Measurements from ENCODE around the gene ANAPC16. TPM values are rescaled to one million over a fixed set of nuclear protein-coding genes. Genes with fewer than 3 reads are reported as not detected.

The ANAPC16 gene
- total and polyA plus RNA-seq, 4 donors, result 67.9 to 138 (median 91.4) TPM

GRCh38 chr10:72234560-72235095 lies 18.8 kb downstream of the ANAPC16 start:
- TF ChIP-seq, protein P1, sequence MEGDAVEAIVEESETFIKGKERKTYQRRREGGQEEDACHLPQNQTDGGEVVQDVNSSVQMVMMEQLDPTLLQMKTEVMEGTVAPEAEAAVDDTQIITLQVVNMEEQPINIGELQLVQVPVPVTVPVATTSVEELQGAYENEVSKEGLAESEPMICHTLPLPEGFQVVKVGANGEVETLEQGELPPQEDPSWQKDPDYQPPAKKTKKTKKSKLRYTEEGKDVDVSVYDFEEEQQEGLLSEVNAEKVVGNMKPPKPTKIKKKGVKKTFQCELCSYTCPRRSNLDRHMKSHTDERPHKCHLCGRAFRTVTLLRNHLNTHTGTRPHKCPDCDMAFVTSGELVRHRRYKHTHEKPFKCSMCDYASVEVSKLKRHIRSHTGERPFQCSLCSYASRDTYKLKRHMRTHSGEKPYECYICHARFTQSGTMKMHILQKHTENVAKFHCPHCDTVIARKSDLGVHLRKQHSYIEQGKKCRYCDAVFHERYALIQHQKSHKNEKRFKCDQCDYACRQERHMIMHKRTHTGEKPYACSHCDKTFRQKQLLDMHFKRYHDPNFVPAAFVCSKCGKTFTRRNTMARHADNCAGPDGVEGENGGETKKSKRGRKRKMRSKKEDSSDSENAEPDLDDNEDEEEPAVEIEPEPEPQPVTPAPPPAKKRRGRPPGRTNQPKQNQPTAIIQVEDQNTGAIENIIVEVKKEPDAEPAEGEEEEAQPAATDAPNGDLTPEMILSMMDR (IDR thresholded peaks at IDR 0.05; ENCODE audit: control extremely low read depth, extremely low read depth), result no peak
- DNase-seq, result no peak
- ATAC-seq (ENCODE audit: insufficient read depth, low FRiP score), result no peak
- Histone ChIP-seq H3K36me3 (ENCODE audit: control insufficient read depth in 4 of 4, insufficient read depth in 4 of 4, low read length in 4 of 4) (peaks cover 17 to 26% (median 21%) of the 10 kb centered on the region in 4 donors), H3K27ac (ENCODE audit: low read depth in 1 of 2, low read length in 1 of 2) (no peak overlapping the region), H3K4me1 (ENCODE audit: control insufficient read depth in 5 of 5, insufficient read depth in 5 of 5, low read length in 5 of 5) (peaks cover 0 to 3% (median 0%) of the 10 kb centered on the region in 5 donors), H3K9ac (ENCODE audit: insufficient read depth in 1 of 2, low read length in 2 of 2) (no peak overlapping the region), H3K9me3 (ENCODE audit: control insufficient read depth in 4 of 4, insufficient read depth in 3 of 4, low read length in 3 of 4) (no peaks in the 10 kb centered on the region), H3K4me3 (no peak overlapping the region), H3K27me3 (ENCODE audit: control insufficient read depth in 3 of 3, insufficient read depth in 3 of 3, low read length in 2 of 3) (no peaks in the 10 kb centered on the region)
- 89 to 91% methylated on average over 6 of the region's 6 CpGs for WGBS, 2 donors

GRCh38 chr10:72235544-72236279 lies 19.9 kb downstream of the ANAPC16 start:
- H3K9me3 ChIP-seq (ENCODE audit: control insufficient read depth in 4 of 4, insufficient read depth in 3 of 4, low read length in 3 of 4), result no peaks in the 10 kb centered on the region
- no peaks in the 10 kb centered on the region for H3K27me3 ChIP-seq (ENCODE audit: control insufficient read depth in 3 of 3, insufficient read depth in 3 of 3, low read length in 2 of 3)
- H3K27ac ChIP-seq (ENCODE audit: low read depth in 1 of 2, low read length in 1 of 2), result peak overlapping the region in 1 of 2 donors; percentile 42
- ATAC-seq (ENCODE audit: insufficient read depth, low FRiP score) (no peak), DNase-seq (no peak)
- no peak overlapping the region for H3K4me3 ChIP-seq
- H3K4me1 ChIP-seq (ENCODE audit: control insufficient read depth in 5 of 5, insufficient read depth in 5 of 5, low read length in 5 of 5), result peaks cover 0 to 1% (median 0%) of the 10 kb centered on the region in 5 donors
- H3K36me3 ChIP-seq (ENCODE audit: control insufficient read depth in 4 of 4, insufficient read depth in 4 of 4, low read length in 4 of 4), result peaks cover 15 to 25% (median 19%) of the 10 kb centered on the region in 4 donors
- TF ChIP-seq, protein P1 (IDR thresholded peaks at IDR 0.05; ENCODE audit: control extremely low read depth, extremely low read depth), result no peak
- no peak overlapping the region for H3K9ac ChIP-seq (ENCODE audit: insufficient read depth in 1 of 2, low read length in 2 of 2)
- WGBS, 2 donors, result 92% methylated on average over 6 of the region's 6 CpGs

GRCh38 chr10:72238392-72239175 lies 22.8 kb downstream of the ANAPC16 start:
- TF ChIP-seq, protein P1 (IDR thresholded peaks at IDR 0.05; ENCODE audit: control extremely low read depth, extremely low read depth), result no peak
- no peak overlapping the region for H3K9ac ChIP-seq (ENCODE audit: insufficient read depth in 1 of 2, low read length in 2 of 2)
- H3K4me3 ChIP-seq, result no peak overlapping the region
- 95 to 99% methylated on average over 13 of the region's 13 CpGs for WGBS, 2 donors
- DNase-seq (no peak), ATAC-seq (ENCODE audit: insufficient read depth, low FRiP score) (no peak)
- H3K27ac ChIP-seq (ENCODE audit: low read depth in 1 of 2, low read length in 1 of 2), result no peak overlapping the region
- no peaks in the 10 kb centered on the region for H3K9me3 ChIP-seq (ENCODE audit: control insufficient read depth in 4 of 4, insufficient read depth in 3 of 4, low read length in 3 of 4)
- no peaks in the 10 kb centered on the region for H3K27me3 ChIP-seq (ENCODE audit: control insufficient read depth in 3 of 3, insufficient read depth in 3 of 3, low read length in 2 of 3)
- H3K4me1 ChIP-seq (ENCODE audit: control insufficient read depth in 5 of 5, insufficient read depth in 5 of 5, low read length in 5 of 5), result peaks cover 2 to 12% (median 8%) of the 10 kb centered on the region in 5 donors
- H3K36me3 ChIP-seq (ENCODE audit: control insufficient read depth in 4 of 4, insufficient read depth in 4 of 4, low read length in 4 of 4), result peaks cover 3 to 13% (median 11%) of the 10 kb centered on the region in 4 donors
